Stimulated activated CD4-positive, alpha-beta T cell treated with anti-CD3 and anti-CD28 coated beads, Interleukin-15, amount 100 ng/mL, for 1 hour (primary cell): ENCODE measurements around the gene RASL11B.
"Not testable (repeated sequence)": the region's sequence is repeated elsewhere in the genome, so short reads cannot be mapped to it uniquely, and the experiment has no call there.

ENCODE experiments used
- DNase-seq, 2 donors: peaks; one replicate each; pipeline ENCODE4 v3.0.0-alpha.2; 2020; ENCODE audit warnings: low read depth in 1 of 2, low spot score in 1 of 2

The RASL11B gene

GRCh38 chr4:52861879-52862616 is at the start of gene RASL11B:
Gene RASL11B, plus strand, starts transcription at chr4:52862317. Its CDS starts 191 bp downstream, at chr4:52862508.
- peak; percentile 77 to 84 for DNase-seq

- no peak for DNase-seq
Measured at GRCh38 chr4:52813546-52813945, 48.6 kb upstream of the RASL11B start.

GRCh38 chr4:52822583-52822971 is 39.5 kb upstream of the RASL11B start:
- no peak for DNase-seq

- no peak for DNase-seq
Measured at GRCh38 chr4:52822972-52823701, 39.0 kb upstream of the RASL11B start.

GRCh38 chr4:52823702-52824092 is 38.4 kb upstream of the RASL11B start:
- no peak for DNase-seq

GRCh38 chr4:52824270-52824602 is 37.9 kb upstream of the RASL11B start:
- DNase-seq: no peak

GRCh38 chr4:52824603-52825459 is 37.3 kb upstream of the RASL11B start:
- DNase-seq: no peak

GRCh38 chr4:52825460-52826090 is 36.5 kb upstream of the RASL11B start:
- no peak for DNase-seq

- DNase-seq: no peak
Measured at GRCh38 chr4:52833941-52834525, 28.1 kb upstream of the RASL11B start.

GRCh38 chr4:52834641-52835456 is 27.3 kb upstream of the RASL11B start:
- not testable (repeated sequence) for DNase-seq

GRCh38 chr4:52836120-52836519 is 26.0 kb upstream of the RASL11B start:
- DNase-seq: no peak

GRCh38 chr4:52836678-52837077 is 25.4 kb upstream of the RASL11B start:
- no peak for DNase-seq

GRCh38 chr4:52837716-52838558 is 24.2 kb upstream of the RASL11B start:
- no peak for DNase-seq

- DNase-seq: no peak
Measured at GRCh38 chr4:52838729-52839586, 23.2 kb upstream of the RASL11B start.

- DNase-seq: no peak
Measured at GRCh38 chr4:52840531-52841370, 21.4 kb upstream of the RASL11B start.

GRCh38 chr4:52841682-52842456 is 20.2 kb upstream of the RASL11B start:
- no peak for DNase-seq

- no peak for DNase-seq
Measured at GRCh38 chr4:52842792-52843191, 19.3 kb upstream of the RASL11B start.
